SU-DHL-6 (cell line): Measurements from ENCODE around the gene FNBP1L.

Source experiments
- CTCF ChIP-seq: fragments of 200-600 bp; sonication (generic); IDR thresholded peaks from one replicate; pipeline ENCODE4 v1.5.1; 2017; ENCODE audit warnings: antibody characterized with exemption, mild to moderate bottlenecking, low read length, moderate library complexity; ENCODE audit not compliant: insufficient read depth, poor library complexity, severe bottlenecking
- EZH2phosphoT487 ChIP-seq: fragments of 200-600 bp; sonication (generic), shearing (Covaris generic); conservative IDR thresholded peaks from 2 replicates; pipeline ENCODE4 v1.6.1; 2018; ENCODE audit warnings: mild to moderate bottlenecking, antibody characterized with exemption, low read length, moderate library complexity, mixed read lengths

- no peak for TF ChIP-seq CTCF
- no peak for TF ChIP-seq EZH2phosphoT487
Measured at GRCh38 chr1:93569489-93569888, 121.6 kb downstream of the FNBP1L start.
